Stimulated activated CD4-positive, alpha-beta T cell treated with anti-CD3 and anti-CD28 coated beads, Interleukin-15, amount 100 ng/mL, for 48 hours (primary cell): ENCODE measurements around the gene OR2V2.

Source experiments
- DNase-seq, 2 donors: peaks; one replicate each; pipeline ENCODE4 v3.0.0-alpha.2; 2020; ENCODE audit warnings: low read depth in 2 of 2

OR2V2 gene

DNA sequence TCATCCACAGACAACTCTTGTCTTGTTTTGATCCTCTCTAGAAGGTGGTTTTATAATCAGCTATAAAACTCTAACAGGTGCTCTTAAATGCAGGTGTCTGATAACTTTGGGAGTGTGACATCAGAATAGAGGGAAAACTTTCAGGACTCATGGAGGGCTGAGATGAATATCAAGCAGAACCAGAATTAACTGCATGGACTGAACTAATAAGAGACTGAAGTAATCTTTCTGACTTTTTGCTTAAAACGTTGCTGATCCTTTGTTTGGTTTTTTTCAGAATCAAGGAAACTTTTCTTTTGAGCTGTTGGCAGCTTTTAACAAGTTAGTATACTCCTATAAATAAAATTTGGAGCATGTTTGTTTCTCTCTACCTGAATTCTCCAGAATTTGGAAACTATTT is 2.3 kb upstream of the OR2V2 start:
- DNase-seq = no peak

DNA sequence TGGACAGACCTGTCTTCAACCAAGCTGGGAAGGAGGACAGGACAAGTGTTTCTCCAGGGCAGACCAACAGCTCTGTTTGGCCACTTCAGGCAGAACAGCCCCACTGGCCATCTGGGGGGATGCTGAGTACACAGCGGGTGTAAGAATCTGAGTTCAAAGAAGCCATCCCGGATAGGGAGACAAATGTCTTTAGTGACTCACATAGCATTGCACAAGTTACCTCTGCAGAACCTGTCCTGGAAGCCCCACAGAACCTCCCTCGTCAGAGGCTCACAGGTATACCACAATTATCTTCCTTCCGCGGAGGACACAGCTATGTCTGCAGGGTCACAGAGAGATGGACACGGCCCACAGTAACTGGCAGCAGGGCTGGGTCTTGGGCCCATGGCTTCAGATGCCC is 2.0 kb downstream of the OR2V2 start:
- no peak for DNase-seq

DNA sequence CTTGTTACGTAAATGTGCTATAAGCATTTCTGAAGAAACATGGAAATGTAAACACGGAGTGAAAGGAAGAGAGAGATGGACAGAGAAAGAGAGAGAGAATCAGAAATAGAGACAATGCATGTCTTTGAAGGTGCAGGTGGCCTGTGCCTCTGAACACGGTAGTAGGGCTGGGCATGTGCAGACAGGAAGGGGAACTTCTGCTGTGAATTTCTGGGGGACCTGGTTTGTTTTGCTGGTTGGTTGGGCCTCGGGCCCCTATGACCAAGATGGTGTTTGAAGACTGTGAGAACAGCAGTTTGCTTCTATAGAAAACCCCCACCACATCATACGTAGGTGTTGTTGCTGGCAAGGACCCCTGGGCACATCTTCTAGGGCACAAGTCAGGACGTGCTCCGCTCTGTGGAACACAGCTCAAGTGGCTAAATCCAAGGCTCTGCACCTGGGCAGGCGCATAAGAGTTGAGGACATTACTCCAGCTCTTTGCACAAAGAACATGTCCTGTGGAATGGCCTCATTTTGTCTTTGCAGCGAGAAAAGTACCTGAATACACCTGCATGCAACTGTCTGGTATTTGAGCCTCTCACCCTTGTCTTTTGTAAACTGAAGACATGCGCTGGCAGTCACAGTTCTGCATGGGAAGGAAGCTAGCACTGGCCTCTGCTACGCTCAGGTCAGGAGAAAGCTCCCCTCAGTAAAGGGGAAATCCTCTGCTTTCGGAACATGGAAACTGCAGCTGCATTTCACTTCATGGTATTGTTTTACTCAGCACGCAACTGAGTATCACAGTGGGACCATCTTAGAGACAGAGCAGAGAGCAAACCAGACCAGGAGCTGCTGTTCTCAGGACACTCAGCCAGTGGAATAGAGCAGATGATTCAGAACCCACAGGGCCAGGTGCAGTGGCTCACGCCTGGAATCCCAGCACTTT is 2.7 kb downstream of the OR2V2 start:
- no peak for DNase-seq

DNA sequence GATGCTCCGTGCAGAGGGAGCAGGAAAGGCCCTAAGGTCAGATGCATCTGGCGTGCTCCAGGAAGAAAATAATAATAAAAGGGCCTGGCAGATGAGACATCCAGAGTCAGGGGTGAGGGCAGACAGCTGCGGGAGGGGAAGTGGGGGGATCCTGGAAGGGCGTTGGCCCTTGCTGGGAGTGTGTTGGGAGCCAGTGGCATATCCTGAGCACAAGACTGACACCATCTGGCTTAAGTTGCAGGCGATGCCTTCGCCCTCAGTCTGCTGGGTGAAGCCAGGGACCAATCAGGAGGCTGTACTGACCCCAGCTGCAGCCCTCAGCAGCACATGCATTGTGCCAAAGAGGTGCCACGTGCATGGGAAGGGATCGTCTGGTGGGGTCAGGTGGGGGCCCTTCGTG is 3.8 kb downstream of the OR2V2 start:
- DNase-seq = no peak

DNA sequence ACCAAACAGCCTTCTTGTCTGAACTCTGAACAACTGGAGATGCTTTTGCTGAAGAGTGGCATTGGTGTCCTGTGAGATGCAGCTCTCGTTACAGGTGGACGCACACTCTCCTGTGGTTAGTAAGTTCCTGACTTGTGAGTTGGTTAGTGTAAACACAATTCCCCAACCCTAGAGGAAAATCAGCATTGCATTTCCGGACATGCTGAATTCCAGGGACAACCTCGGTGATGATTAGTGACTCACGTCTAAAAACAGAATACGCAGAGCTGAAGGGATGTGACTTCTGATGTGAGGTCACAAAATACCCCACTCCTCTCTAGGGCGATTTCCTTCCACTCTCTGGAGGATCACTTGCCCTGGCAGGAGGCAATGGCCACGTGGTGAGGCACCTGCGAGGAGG is 5.0 kb downstream of the OR2V2 start:
- no peak for DNase-seq

DNA sequence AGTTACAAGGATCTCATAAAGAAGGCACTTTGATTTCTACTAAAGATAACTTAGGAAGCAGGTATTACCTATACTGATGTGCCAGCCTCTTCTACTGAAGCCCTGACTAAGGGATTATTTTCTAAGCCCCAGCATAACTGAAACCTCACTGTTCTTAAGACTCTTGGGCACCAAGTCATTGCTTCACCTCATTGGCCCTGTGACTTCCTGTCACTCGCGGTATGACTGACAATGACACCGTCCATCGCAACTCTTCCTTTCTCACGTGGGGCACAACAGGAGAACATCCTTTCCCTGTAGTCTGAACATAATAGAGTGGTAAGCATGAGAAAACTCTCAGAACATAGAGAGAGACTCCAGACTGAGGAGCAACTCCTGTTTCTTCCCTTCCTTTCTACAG is 6.4 kb downstream of the OR2V2 start:
- DNase-seq = no peak

DNA sequence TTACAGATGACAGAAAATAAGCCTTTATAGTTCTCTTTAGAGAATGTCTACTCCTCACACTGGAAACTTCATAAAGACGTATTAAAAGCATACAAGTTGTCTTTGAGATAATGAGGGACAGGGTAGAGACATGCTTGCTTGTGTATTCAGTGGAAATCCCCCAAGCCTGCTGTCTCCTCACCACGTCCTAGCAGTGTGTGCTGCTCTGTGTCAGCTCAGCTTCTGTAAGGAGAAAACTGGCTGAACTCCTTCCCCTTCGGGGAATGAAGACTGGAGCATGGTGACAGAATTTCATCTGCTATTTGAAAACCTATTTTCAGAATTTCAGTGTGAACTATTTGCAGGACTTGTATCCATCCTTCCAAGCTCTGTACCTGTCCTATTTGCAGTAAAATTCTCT is 9.4 kb downstream of the OR2V2 start:
- no peak for DNase-seq

DNA sequence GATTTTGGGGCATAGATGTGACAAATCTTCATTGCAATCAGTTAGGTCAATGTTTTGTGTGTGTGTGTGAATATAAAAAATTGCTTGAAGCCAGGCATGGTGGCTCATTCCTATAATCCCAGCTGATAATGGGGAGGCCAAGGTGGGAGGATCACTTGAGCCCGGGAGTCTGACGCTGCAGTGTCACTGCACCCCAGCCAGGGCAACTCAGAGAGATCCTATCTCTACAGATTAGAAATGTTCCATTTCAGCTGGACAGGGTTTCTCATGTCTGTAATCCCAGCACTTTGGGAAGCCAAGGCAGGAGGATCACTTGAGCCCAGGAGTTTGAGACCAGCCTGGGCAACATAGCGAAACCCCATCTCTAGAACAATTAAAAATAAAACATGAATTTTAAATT is 11.5 kb downstream of the OR2V2 start:
- DNase-seq = no peak

DNA sequence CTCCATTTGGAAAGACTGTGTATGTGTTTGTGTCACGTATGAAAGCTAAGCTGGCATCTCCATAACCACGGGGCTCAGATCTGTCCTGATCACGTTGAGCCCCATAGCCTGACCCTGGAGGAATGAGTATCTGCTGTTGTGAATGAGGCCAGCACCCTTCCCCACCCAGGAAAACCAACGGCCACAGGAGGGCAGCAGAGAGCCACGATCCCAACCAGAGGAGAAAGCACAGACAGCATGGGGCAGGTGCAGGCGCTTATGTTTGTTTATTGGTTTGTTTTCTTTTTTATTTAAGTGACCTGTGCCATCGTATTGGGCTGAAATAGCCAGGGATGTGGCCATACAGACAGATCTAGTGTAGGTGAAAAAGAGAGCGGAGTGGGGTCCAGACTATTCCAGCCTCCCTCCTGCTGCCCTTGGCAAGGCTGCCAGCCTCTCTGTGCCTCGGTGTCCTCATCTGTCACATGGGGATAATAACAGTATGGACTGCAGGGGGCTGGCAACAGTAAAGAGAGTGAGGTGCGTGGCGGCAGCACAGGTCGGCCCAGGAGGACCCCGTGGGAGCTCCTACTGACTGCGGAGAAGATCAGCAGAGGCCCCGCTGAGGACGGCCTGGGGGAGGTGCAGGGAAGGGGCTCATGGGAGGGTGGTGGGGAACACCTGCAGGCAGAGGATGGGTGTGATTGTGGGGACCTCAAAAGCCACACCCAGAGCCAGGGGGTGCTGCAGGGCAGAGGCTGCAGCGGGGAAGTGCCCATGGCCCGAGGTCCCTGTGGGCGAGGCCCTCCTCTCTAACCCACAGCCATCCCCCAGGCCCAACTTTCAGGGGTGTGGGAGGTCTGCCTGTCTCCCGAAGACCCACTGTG is 12.1 kb downstream of the OR2V2 start:
- DNase-seq = peak; percentile 77 to 88

DNA sequence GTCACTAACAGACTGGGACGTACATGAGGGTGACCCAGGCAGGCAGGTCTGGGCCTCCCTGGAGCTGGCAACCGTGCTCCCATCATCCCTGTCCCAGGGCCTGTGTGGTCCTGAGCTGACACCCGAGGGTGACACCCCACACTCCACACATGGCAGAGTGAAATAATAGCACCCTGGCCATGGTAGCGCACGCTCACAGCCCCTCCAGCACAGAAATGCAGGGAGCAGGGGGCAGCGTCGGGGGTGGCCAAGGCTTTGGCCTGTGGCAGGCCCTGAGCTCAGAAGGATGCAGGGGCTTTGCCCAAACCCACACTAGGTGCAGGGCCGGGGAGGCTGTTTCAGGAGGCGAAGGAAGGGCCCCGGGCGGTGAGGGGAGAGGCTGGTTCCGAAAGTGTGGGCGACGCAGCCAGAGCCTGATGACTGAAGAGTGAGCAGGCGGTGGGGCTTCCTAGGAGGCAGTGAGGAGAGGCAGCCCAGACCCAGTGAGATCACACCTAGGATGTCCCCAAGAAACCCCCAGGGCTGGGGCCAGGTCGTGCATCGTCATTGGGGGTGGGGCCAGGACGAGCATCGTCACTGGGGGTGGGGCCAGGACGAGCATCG is 12.9 kb downstream of the OR2V2 start:
- DNase-seq = peak; percentile 74 to 87

DNA sequence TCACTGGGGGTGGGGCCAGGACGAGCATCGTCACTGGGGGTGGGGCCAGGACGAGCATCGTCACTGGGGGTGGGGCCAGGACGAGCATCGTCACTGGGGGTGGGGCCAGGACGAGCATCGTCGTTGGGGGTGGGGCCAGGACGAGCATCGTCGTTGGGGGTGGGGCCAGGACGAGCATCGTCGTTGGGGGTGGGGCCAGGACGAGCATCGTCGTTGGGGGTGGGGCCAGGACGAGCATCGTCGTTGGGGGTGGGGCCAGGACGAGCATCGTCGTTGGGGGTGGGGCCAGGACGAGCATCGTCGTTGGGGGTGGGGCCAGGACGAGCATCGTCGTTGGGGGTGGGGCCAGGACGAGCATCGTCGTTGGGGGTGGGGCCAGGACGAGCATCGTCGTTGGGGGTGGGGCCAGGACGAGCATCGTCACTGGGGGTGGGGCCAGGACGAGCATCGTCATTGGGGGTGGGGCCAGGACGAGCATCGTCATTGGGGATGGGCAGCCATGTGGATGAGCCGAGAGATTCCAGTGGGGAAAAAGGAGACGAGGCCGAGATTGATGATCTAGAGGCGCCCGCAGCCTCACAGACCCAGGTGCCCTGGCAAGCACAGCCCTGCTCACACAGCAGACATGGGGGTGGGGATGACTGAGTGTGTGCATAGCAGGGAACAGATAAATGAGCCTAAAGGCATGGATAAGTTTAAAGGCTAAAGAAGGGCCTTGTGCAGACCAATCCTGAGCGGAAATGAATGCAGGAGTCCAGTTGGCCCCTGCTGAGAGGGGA is 13.6 kb downstream of the OR2V2 start:
- DNase-seq = peak in 1 of 2 donors; percentile 39

DNA sequence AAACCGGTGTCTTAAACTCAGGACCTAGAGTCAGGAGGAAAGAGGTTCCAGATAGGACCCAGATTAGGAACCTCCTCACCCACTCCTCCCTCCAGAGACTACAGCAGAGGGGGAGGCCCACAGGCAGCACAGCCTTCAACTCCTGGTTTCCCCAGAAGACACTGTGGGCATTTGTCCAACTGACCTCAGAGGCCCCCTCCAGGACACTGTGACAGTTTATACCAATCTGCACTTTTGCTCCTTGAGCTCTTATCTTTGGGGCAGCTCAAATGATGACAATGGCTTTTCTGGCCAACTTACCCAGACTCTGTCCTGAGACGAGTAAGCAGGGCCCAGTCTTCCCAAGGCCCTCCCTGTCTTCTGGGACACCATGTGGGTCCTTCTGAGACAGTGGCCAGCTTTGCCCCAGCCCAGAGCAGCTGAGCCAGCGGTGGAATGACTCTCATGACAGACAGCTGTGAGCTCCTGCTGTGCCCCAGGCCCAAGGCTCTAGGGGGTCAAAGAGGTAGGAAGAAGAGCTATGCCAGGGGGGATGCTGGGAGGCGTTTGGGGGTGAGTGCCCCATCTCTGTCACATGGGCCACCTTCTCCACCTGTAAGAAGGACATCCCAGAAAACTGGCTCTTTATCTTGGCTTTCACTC is 14.3 kb downstream of the OR2V2 start:
- DNase-seq = no peak

DNA sequence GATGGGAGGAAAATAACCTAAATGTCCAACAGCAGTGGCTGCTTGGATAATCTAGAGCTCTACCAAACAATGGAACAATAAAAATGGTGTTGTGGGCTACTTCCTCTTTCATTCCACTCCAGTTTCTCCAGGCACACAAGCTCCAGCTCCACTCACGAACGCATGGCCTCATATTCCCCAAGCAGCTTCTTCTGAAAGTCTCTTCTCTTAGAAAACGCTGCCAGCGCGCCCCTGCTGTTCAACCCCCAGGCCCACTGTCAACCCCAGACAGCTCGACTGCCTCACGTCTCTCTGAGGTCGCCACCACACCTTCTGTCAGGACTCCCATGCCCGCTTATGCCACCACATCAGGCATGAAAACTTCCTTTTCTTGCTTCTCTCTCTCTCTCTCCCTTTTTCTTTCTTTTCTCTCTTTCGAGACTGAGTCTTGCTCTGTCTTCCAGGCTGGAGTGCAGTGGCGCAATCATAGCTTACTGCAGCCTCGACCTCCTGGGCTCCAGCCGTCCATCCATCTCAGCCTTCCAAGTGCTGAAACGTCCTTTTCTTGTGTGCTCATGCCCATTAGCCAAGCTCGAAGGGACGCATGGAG is 16.2 kb downstream of the OR2V2 start:
- DNase-seq = no peak

DNA sequence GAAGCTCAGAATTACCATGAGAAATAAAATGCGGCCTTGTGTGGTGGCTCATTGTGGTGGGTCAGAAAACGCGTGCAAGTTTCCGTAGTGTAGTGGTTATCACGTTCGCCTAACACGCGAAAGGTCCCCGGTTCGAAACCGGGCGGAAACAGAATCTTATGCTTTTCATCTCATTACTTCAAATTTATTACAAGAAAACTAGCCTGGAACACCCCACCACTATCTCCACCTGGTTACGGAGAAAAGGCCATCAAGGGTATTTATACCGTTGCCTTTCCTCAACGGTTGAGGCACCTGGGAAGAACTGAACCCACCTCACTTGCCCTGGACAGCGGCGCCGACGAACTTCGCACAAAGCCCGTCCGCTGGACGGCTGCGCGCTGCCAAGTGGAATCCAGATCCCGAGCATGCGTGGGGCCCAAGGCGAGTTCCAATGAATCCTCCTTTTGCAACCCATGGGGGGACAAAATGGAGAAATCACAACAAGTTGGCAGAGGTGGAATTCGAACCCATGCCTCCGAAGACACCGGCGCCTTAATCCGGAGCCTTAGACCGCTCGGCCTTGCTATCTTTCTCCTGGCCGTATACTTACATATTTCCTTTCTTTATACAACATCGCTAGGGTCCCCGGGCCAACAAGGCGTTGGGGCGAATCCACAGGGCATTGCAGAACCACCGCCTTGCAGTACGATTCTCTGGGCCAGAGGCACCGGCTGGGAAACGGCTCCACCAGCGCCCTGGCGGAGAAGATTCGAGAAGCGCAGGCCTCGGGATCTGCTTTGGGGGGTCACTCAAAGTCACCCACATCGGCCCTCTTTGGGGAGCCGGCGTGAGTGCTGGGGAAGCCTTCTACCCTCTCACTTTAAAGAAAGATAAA is 16.9 kb downstream of the OR2V2 start:
- no peak for DNase-seq

DNA sequence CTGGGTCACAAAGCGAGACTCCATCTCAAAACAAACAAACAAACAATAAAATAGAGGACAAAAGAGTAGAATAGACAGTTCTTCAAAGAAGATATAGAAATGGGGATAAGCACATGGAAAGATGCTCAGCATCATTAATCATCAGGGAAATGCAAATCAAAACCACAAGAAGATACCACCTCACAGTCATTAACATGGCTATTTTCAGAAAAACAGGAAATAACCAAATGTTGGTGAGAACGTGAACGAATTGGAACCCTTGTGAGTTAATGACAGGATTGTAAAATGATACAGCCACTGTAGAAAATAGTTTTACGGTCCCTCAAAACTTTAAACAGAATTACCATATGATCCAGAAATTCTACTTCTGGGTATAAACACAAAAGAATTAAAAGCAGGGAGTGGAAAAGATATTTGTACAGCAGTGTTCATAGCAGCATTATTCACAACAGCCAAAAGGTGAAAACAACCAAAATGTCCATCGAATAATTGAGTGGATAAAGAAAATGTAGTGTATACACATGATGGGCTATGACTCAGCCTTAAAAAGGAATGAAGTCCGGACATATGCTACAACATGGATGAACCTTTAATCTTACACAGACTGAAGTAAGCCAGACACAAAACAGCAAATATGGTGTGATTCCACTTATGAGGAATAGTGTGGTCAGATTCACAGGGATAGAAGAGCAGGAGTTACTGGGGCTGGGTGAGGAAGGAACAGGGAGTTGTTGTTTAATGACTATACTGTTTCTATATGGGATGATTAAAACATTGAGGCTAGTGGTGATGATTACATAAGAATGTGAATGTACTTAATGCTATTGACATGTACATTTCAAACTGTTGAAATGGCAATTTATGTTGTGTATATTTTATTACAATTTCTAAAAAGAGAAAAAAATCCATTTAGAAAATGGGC is 19.7 kb downstream of the OR2V2 start:
- DNase-seq = no peak

DNA sequence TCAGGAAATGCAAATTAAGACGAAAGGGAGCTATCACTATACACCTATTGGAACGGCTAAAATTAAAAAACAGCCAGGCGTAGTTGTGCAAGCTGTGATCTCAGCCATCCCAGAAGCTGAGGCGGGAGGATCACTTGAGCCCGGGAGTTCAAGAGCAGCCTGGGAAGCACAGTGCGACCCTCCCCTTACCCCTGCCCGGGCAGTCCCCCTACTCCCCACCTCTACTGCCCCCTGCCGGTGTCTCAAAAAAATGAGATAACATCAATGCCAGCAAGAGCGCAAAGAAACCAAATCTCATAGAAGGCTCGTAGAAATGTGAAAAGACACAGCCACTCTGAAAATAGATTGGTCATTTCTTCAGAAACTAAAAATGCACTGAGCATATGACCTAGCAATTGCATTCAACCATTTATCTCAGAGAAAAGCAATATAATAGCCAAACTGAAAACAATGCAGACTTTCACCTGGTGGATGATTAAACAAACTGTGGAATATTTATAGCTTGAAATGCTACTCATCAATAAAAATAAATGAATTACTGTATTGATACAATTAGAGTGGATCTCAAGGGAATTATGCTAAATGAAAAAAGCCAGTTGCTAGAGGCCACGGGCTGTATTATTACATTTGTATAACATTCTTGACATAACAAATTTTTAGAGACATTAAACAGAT is 20.6 kb downstream of the OR2V2 start:
- DNase-seq = no peak

DNA sequence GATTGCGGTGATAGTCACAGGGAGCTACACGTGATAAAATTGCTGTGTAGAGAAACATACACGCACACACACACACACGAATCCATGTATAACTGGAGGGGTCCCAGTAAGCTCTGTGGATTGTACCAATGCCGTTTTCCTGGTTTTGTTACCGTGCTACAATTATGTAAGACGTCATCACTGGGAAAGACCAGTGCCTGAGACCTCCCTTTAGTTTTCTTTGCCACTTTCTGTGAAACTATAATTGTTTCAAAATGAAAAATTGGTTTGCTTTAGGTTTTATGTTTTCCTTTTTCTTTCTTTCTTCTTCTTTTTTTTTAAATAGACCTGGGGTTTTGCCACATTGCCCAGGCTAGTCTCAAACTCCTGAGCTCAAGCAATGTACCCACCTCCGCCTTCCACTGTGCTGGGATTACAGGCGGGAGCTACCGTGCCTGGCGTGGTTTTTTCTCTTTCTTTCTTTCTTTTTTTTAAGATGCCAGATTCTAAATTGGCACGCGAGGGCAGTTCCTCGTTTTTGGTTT is 21.3 kb downstream of the OR2V2 start:
- DNase-seq = no peak
